ENCODE data around the gene CEP170.

CEP170 gene

DNA sequence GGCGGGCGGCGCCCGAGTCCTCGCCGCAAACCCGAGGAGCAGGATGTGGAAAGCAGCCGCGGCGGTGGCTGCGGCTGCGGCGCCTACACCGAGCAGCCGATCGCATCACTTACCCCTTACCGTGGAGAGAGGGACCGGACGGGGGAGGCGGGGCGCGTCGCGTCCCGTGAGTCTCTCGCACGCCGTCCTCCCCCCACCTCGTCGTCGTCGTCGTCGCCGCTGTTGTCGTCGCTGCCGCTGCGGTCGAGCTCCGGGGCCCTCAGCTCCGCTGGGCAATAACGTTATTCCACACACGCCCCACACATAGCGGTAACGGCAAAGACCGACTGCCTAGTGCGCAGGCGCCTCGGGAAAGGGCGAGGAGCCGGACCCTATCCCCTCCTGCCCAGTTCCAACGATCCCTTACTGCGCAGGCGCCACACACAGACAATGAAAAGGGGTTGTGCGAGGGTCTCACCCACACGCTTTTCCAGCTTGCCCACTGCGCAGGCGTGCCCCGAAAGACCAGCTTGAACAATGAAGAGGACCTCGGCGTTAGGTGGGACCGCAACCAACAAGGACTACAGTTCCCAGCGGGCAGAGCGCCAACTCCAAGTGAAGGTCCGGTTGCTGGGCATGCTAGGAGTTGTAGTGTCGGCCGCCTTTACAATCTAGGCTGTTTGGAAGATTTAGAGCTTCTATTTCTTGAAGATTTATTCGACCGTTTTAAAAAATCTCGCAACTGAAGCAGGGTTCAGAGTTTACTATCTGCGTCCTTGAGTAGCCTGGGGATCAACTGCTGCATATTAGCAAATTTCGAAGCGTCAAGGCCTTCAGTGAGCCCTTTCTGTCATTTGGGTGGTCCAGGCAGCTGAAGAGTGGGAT is at the start of gene CEP170:
Gene CEP170 (minus strand): TSS at position 355 of the 864 bp plus-strand sequence. CDS start 30,001 bp downstream, outside the sequence.
- peak; percentile 93 for DNase-seq

DNA sequence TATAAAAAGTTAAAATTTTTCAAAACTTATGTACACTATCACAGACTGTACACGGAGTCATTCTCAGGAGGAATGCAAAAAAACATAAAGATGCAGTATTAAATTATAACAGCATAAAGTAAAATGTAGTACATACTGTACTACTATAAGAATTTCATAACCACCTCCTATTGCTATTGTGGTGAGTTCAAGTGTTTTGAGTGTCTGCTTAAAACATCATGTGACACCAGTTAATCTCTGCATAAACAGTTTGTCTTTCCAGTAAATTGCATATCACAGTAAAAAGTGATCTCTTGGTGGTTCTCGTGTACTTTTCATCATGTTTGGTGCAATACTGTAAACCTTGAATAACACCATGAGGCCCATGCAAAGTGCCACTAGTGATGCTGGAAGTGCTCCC is 46.0 kb upstream of the CEP170 start:
- DNase-seq: no peak

GRCh38 chr1:243299069-243299468 is 44.0 kb upstream of the CEP170 start:
- no peak for DNase-seq

DNA sequence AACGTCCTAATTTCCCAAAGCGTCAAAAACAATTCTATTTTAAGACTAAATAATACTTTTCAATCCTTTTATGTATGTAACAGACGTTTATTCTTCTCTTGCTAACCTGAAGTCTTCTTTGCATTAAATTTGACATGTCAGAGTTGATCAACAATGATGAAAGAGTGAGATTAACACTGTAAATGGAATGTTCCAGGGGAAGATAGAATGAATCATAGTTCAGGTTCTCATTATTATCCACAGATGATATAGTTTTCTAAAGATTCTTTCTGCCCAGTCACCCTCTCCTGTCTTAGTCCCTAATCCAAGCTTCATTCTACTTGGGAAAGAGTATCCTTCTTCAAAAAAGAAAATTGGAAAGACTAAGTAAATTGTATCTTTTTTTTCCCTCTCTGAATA is 39.6 kb upstream of the CEP170 start:
- DNase-seq: no peak

DNA sequence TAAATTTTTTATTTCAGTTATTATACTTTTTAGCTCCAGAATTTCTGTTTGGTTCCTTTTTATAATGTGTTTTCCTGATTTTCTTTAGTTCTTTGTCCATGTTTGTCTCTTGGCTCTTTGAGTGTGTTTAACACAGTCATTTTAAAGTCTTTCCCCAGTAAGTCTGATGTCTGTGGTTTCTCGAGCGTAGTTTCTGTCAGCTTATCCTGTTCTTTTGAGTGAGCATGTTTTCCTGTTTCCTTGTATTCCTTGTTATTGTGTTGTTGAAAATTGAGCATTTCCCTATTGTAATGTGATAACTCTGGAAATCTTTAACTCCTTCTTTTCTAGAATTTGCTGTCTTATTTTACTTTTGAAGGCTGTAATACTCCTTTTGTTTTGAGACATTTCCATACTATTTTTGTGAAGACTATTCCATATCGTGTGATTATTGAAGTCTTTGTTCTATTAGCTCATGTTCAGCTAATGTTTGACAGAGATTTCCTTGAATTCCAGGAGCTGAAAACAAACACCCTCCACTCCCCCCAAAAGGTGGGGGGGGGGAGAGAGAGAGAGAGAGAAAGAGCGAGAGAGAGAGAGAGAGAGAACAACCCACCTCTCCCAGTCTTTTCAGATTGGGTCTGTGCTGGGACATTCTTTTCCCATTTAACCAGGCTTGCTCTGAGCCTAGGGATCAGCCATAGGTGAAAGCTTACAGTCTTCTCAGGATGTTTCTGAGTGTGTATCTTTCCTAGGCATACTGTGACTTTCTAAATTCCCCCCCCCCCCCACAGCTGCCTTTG is 39.1 kb upstream of the CEP170 start:
- DNase-seq: no peak

DNA sequence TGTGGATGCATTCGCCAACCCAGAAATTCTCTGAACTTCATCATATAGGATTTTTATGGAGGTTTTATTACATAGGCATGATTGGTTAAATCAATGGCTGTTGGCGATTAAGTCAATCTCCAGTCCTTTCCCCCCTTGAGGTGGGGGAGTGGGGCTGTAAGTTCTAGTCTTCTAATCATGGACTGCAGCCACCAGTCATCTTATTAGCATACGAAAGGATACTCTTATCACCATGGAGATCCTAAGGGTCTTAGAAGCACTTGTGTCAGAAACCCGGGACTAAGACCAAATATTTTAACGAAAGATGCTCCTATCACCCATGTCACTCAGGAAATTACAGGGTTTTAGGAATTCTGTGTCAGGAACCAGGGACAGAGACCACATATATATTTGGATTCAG is 37.0 kb upstream of the CEP170 start:
- no peak for DNase-seq

- DNase-seq: no peak
Measured at GRCh38 chr1:243291292-243291691, 36.2 kb upstream of the CEP170 start.

DNA sequence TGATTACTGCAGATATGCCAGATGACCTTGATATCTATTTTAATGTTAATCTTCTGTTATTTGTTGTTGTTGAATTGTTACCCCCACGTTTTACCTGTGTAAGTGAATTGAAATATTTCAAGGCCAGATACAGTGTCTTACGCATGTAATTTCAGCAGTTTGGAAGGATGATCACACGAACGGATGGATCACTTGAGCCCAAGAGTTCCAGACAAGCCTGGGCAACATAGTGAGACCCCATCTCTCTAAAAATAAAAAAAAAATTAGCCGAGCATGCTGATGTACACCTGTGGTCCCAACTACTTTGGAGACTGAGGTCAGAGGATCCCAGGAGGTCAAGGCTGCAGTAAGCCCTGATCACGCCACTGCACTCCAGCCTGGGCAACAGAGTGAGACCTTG is 33.0 kb upstream of the CEP170 start:
- DNase-seq: no peak

DNA sequence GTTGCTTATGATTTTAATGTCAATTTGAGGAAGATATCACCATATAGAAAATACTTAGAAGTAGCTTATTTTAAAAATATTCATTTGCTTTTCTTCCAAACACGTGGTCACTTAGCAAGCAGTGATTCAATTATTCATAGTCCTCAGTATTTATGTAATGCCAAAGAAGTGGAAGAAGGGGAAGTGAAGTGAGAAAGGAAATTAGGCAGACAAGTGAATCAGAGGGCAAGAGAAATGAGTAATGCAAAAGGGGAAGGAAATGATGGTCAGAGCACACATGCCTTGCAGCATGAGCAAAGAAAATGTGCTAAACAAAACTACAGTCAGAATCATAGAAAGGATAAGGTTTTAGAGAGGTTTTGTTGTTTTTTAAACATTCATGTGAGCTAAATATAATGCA is 32.6 kb upstream of the CEP170 start:
- DNase-seq: no peak

DNA sequence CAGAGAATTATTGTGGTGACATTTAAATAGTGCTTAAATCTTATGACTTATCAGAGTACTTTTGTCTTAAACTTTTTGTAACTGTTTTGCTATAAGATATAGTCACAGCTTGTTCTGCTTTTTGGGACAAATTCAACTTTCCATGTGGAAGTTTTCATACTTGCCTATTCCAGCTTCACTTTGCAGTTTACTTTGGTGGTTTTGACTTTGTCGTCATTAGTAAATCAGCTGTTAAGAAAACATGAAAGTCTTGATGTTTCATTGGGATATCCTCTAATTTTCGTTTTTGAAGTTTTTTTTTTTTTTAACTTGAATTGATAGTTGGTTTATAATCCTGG is 32.0 kb upstream of the CEP170 start:
- no peak for DNase-seq

DNA sequence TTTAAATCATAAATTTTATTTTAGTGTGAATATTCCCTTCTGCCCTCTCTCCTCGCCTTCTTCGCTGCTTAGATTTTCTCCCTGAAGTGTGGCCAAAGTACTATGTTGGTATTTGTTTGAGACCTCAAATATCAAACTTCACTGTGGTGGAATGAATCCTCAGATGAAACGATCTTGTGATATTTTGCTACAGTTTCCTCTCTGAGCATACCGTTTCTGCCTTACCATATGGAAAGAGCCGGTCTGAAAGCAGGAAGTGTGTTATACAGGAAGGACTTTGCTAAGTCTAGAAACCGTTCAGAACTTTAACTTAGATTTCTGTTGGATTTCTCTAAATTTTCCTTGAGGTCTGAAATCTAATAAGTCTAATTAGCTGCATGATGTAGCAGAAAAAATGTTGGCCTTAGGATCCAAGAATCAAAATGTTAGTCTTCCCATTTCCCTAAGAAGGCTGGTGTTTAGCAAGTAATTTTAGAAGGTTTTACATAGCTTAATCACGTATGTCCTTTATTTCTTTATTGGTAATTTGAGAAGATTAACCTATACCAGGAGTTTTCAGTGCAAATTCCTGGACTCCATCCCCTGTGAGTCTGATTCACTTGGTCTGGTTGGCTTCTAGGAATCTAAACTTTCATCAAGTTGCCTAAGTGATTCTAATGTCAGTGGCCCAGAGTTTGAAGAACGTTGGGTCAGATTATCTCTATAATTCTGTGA is 31.5 kb upstream of the CEP170 start:
- DNase-seq: no peak

- DNase-seq: no peak
Measured at GRCh38 chr1:243281672-243282071, 26.6 kb upstream of the CEP170 start.

DNA sequence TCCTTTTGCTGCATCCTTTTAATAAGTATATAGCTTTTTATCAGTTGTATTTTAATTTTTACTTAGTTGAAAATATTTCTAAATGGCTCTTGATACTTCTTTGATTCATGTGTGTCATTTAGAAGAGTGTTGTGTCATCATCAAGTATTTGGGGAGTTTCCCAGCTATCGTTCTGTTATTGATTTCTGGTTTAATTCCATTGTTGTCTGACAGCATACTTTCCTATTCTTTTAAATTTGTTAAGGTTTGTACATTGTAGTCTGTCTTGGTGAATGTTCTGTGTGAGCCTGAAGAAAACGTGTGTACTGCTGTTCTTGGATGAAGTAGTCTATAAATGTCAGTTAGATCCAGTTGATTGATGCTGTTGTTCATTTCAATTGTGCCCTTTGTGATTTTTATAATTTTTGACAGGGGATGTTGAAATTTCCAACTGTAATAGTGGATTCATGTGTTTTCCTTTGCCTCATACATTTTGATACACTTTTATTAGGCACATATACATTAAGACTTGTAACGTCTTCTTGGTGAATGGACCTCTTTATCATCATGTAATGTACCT is 25.6 kb upstream of the CEP170 start:
- DNase-seq: no peak

DNA sequence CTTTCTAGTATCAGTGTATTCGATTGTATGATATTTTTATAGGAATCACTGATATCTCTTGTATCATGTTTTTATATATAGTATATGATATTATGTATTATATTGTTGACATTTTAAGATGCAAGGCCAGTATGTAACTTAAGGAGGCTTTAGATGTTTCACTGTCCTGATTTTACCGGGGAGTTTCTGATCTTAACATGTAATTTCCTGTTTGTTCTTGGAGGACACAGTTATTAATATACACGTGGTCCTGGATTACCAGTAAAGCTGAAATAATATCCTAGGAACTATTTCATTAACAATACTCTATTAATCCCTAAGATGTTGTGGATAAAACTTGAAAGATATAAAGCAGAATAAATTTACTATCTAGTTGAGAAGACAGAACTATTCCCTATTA is 20.2 kb upstream of the CEP170 start:
- no peak for DNase-seq

DNA sequence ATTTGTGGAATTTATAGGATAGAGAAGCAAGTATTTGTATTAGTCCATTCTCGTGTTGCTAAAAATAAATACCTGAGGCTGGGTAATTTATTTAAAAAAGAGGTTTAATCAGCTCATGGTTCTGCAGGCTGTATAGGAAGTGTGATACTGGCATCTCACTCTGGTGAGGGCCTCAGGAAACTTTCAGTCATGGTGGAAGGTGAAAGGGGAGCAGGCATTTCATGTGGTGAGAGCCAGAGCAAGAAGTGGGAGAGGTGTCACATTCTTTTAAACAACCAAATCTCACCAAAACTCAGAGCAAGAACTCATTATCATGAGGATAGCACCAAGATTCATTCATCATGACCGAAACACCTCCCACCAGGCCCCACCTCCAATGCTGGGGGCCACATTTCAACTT is 18.9 kb upstream of the CEP170 start:
- no peak for DNase-seq

DNA sequence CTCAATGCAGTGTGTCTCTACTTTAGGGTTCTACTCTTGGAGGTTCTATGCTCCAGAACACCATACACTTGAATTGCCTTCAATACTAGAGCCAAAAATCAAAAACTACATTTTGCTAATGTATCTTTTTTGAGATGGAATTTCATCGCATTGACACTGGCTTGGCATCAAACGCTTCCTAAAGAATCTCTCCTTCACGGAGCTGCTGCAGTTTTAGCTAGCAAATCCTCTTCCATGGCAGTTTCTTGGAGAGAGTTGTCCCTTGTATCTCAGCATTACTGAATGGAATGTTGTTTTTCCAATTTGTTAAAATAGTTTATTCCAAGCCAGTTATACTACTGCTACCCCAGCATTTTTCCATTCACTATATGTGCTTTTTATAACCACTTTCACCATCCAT is 18.4 kb upstream of the CEP170 start:
- DNase-seq: no peak

- DNase-seq: no peak
Measured at GRCh38 chr1:243272401-243272800, 17.3 kb upstream of the CEP170 start.

- no peak for DNase-seq
Measured at GRCh38 chr1:243271996-243272395, 16.9 kb upstream of the CEP170 start.

GRCh38 chr1:243270097-243270864 is 15.2 kb upstream of the CEP170 start:
- no peak for DNase-seq

DNA sequence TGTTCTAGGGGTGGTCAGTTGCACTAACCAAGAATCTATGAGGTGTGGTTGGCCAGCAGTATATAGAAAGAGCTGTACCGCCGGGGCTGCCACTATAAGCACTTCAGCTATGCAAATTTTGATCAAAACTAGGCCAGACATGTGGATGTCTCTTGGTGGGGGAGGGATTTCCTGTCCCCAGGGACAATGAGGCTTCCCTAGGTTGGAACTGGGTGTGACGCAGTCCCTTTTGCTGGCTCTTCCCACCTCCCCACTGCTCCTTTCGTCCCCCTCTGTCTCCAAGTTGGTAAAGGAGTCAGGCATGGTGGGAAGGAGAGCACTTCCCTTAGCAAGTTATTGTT is 14.3 kb upstream of the CEP170 start:
- DNase-seq: no peak

DNA sequence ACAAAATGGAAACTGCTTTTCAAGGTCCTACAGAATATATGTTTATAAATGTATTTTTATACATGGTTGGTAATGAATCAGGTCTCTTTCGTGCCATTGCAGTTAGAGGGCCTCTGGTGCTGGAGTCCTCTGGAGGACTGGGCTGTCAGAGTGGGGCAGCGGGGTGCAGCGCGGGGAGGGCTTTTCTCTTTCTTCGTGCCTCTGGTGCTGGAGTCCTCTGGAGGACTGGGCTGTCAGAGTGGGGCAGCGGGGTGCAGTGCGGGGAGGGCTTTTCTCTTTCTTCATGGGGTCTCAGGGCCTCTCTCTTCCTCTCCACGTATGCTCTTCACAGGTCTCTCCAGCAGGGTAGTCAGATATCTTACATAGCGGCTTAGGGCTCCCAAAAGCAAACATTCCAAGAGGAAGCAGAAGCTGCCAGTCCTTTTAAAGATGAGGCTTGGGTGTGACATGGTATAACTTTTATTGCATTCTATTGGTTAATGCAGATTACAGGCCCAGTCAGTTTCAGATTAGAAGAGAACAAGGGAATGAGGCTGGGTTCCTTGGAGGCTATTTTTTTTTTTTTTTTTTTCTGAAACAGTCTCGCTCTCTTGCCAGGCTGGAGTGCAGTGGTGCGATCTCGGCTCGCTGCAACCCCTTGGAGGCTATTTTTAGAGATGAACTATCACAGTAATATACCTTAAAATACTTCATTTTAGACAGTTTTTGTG is 13.8 kb upstream of the CEP170 start:
- no peak for DNase-seq

Data from stimulated activated CD4-positive, alpha-beta T cell treated with anti-CD3 and anti-CD28 coated beads, Interleukin-1b, Interleukin-23, amount 100 ng/mL, for 48 hours (primary cell).